Measurements from ENCODE around the gene ADCY5. TPM values are rescaled to one million over a fixed set of nuclear protein-coding genes. Genes with fewer than 3 reads are reported as not detected.

The ADCY5 gene
- total and polyA plus RNA-seq, 2 experiments from 2014 or later, result 3.1 to 4.7 TPM

DNA sequence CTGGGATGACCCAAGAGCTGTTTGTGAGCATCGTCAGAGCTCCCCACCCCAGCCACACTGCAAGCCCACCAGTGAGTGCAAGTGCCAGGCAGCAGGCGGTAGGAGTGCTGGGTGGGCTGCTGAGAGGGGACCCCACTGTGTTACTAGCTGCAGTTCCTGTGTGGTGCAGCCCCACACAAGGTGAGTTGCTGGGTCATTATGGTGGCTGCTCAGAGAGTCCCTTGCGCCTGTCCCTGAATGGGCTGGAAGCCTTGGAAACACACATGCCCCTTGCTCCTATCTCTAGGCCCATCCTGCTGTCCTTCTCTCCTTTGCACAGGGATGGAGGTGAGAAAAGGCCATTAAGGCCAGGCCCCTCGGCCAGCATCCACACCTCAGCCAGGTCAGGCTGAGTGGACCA lies 163.4 kb downstream of the ADCY5 start:
- Histone ChIP-seq H3K4me3 (no peak overlapping the region), H3K27me3 (no peaks in the 10 kb centered on the region), H3K4me1 (ENCODE audit: insufficient read depth) (no peaks in the 10 kb centered on the region), H2AFZ (no peak overlapping the region), H3K36me3 (replicated peaks; ENCODE audit: insufficient read depth, low read depth) (no peaks in the 10 kb centered on the region), H3K9me2 (replicated peaks; ENCODE audit: insufficient read depth) (no peaks in the 10 kb centered on the region), H3K27ac (no peak overlapping the region), H3K4me2 (no peak overlapping the region), H3K79me2 (no peaks in the 10 kb centered on the region), H4K20me1 (ENCODE audit: insufficient read depth, poor library complexity, severe bottlenecking) (no peaks in the 10 kb centered on the region), H3K9me3 (ENCODE audit: low read depth) (no peaks in the 10 kb centered on the region)
- DNase-seq (ENCODE audit: low spot score), result no peak
- 89% methylated on average over 4 of the region's 4 CpGs for WGBS (ENCODE audit: low lambda C conversion rate, missing lambda C conversion rate)
- TF ChIP-seq EZH2 (IDR thresholded peaks at IDR 0.05; ENCODE audit: borderline replicate concordance) (no peak), EZH2phosphoT487 (IDR thresholded peaks at IDR 0.05; ENCODE audit: low read depth, severe bottlenecking, unreplicated experiment) (no peak)
- TF ChIP-seq, protein P1, sequence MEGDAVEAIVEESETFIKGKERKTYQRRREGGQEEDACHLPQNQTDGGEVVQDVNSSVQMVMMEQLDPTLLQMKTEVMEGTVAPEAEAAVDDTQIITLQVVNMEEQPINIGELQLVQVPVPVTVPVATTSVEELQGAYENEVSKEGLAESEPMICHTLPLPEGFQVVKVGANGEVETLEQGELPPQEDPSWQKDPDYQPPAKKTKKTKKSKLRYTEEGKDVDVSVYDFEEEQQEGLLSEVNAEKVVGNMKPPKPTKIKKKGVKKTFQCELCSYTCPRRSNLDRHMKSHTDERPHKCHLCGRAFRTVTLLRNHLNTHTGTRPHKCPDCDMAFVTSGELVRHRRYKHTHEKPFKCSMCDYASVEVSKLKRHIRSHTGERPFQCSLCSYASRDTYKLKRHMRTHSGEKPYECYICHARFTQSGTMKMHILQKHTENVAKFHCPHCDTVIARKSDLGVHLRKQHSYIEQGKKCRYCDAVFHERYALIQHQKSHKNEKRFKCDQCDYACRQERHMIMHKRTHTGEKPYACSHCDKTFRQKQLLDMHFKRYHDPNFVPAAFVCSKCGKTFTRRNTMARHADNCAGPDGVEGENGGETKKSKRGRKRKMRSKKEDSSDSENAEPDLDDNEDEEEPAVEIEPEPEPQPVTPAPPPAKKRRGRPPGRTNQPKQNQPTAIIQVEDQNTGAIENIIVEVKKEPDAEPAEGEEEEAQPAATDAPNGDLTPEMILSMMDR (IDR thresholded peaks at IDR 0.05; ENCODE audit: poor library complexity), result no peak

- H2AFZ ChIP-seq, result no peak overlapping the region
- no peaks in the 10 kb centered on the region for H3K79me2 ChIP-seq
- H3K27ac ChIP-seq, result no peak overlapping the region
- H3K4me2 ChIP-seq, result no peak overlapping the region
- no peaks in the 10 kb centered on the region for H3K9me3 ChIP-seq (ENCODE audit: low read depth)
- 69% methylated on average over 9 of the region's 9 CpGs for WGBS (ENCODE audit: low lambda C conversion rate, missing lambda C conversion rate)
- no peaks in the 10 kb centered on the region for H3K27me3 ChIP-seq
- H3K9me2 ChIP-seq (replicated peaks; ENCODE audit: insufficient read depth), result no peaks in the 10 kb centered on the region
- DNase-seq (ENCODE audit: low spot score), result no peak
- H4K20me1 ChIP-seq (ENCODE audit: insufficient read depth, poor library complexity, severe bottlenecking), result no peaks in the 10 kb centered on the region
- no peaks in the 10 kb centered on the region for H3K4me1 ChIP-seq (ENCODE audit: insufficient read depth)
- TF ChIP-seq EZH2phosphoT487 (IDR thresholded peaks at IDR 0.05; ENCODE audit: low read depth, severe bottlenecking, unreplicated experiment) (no peak), EZH2 (IDR thresholded peaks at IDR 0.05; ENCODE audit: borderline replicate concordance) (no peak)
- TF ChIP-seq, protein P1 (IDR thresholded peaks at IDR 0.05; ENCODE audit: poor library complexity), result no peak
- no peaks in the 10 kb centered on the region for H3K36me3 ChIP-seq (replicated peaks; ENCODE audit: insufficient read depth, low read depth)
- H3K4me3 ChIP-seq, result no peak overlapping the region
These were observed 163.8 kb downstream of the ADCY5 start for GRCh38 chr3:123285066-123285465.

- 88% methylated on average over 18 of the region's 18 CpGs for WGBS (ENCODE audit: low lambda C conversion rate, missing lambda C conversion rate)
- no peak overlapping the region for H3K4me3 ChIP-seq
- no peaks in the 10 kb centered on the region for H4K20me1 ChIP-seq (ENCODE audit: insufficient read depth, poor library complexity, severe bottlenecking)
- H3K27ac ChIP-seq, result no peak overlapping the region
- H3K4me2 ChIP-seq, result no peak overlapping the region
- no peaks in the 10 kb centered on the region for H3K4me1 ChIP-seq (ENCODE audit: insufficient read depth)
- H3K79me2 ChIP-seq, result no peaks in the 10 kb centered on the region
- H3K9me2 ChIP-seq (replicated peaks; ENCODE audit: insufficient read depth), result no peaks in the 10 kb centered on the region
- H3K27me3 ChIP-seq, result no peaks in the 10 kb centered on the region
- H2AFZ ChIP-seq, result no peak overlapping the region
- TF ChIP-seq EZH2phosphoT487 (IDR thresholded peaks at IDR 0.05; ENCODE audit: low read depth, severe bottlenecking, unreplicated experiment) (no peak), EZH2 (IDR thresholded peaks at IDR 0.05; ENCODE audit: borderline replicate concordance) (no peak)
- TF ChIP-seq, protein P1 (IDR thresholded peaks at IDR 0.05; ENCODE audit: poor library complexity), result no peak
- no peak for DNase-seq (ENCODE audit: low spot score)
- no peaks in the 10 kb centered on the region for H3K36me3 ChIP-seq (replicated peaks; ENCODE audit: insufficient read depth, low read depth)
- no peaks in the 10 kb centered on the region for H3K9me3 ChIP-seq (ENCODE audit: low read depth)
These were observed 164.4 kb downstream of the ADCY5 start for GRCh38 chr3:123284399-123285010.
